GM18498 (cell line): ENCODE data around the gene DHRSX.
"Not testable (repeated sequence)": the region's sequence is repeated elsewhere in the genome, so short reads cannot be mapped to it uniquely, and the experiment has no call there.

Experiments
- ATAC-seq: cut with Tn5 transposase; IDR thresholded peaks from one replicate; pipeline ENCODE4 v1.9.1; 2021; ENCODE audit warnings: mild to moderate bottlenecking, moderate library complexity; ENCODE audit not compliant: unreplicated experiment

Gene DHRSX

GRCh38 chrX:2401590-2402360 is 99.0 kb downstream of the DHRSX start:
- ATAC-seq: no peak

GRCh38 chrX:2401201-2401589 is 99.6 kb downstream of the DHRSX start:
- no peak for ATAC-seq

GRCh38 chrX:2398064-2398656 is 102.6 kb downstream of the DHRSX start:
- no peak for ATAC-seq

- ATAC-seq: no peak
These were observed 103.3 kb downstream of the DHRSX start for GRCh38 chrX:2397229-2398063.

- ATAC-seq: no peak
These were observed 105.3 kb downstream of the DHRSX start for GRCh38 chrX:2395261-2395992.

GRCh38 chrX:2391869-2392606 is 108.7 kb downstream of the DHRSX start:
- ATAC-seq: no peak

- ATAC-seq: no peak
These were observed 110.0 kb downstream of the DHRSX start for GRCh38 chrX:2390754-2391153.

GRCh38 chrX:2389731-2390130 is 111.0 kb downstream of the DHRSX start:
- ATAC-seq: not testable (repeated sequence)

GRCh38 chrX:2389324-2389723 is 111.5 kb downstream of the DHRSX start:
- ATAC-seq: no peak

- no peak for ATAC-seq
These were observed 112.1 kb downstream of the DHRSX start for GRCh38 chrX:2388669-2389068.

- no peak for ATAC-seq
These were observed 113.0 kb downstream of the DHRSX start for GRCh38 chrX:2387614-2388239.

- no peak for ATAC-seq
These were observed 115.6 kb downstream of the DHRSX start for GRCh38 chrX:2385224-2385623.

GRCh38 chrX:2384486-2384885 is 116.3 kb downstream of the DHRSX start:
- no peak for ATAC-seq

- no peak for ATAC-seq
These were observed 117.0 kb downstream of the DHRSX start for GRCh38 chrX:2383735-2384134.

- no peak for ATAC-seq
These were observed 117.6 kb downstream of the DHRSX start for GRCh38 chrX:2383144-2383543.

- ATAC-seq: not testable (repeated sequence)
These were observed 118.2 kb downstream of the DHRSX start for GRCh38 chrX:2382433-2383048.

GRCh38 chrX:2376166-2376565 is 124.6 kb downstream of the DHRSX start:
- ATAC-seq: no peak

- no peak for ATAC-seq
These were observed 126.7 kb downstream of the DHRSX start for GRCh38 chrX:2374086-2374485.

- no peak for ATAC-seq
These were observed 127.2 kb downstream of the DHRSX start for GRCh38 chrX:2373615-2374014.
